ENCODE results near the gene WNT9B. TPM values are rescaled to one million over a fixed set of nuclear protein-coding genes. Genes with fewer than 3 reads are reported as not detected.
"Not testable (repeated sequence)": the region's sequence is repeated elsewhere in the genome, so short reads cannot be mapped to it uniquely, and the experiment has no call there.

Gene WNT9B
- polyA plus RNA-seq, 1 donor from 2014 or later = not detected

DNA sequence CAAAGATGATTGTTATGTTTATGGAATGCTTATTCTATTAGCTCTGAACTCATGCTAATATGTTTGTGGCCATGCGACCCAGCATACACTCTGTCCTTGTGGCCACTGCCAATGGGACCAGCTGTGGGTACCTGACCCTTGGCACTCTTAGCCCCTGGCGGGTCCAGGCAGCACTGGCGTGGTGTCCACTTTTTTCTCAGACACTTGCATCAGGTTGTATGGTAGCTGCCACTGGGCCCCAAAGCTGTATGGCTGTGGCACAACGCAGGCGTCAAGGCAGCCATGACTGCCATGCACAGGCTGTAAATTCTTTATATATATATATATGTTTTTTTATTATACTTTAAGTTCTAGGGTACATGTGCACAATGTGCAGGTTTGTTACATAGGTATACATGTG lies 12.2 kb upstream of the WNT9B start:
- H3K9ac ChIP-seq (ENCODE audit: low read length) = no peak overlapping the region
- H3K9me2 ChIP-seq (ENCODE audit: insufficient read depth, low read length) = no peaks in the 10 kb centered on the region
- peaks cover 50% of the 10 kb centered on the region for H3K27me3 ChIP-seq (ENCODE audit: insufficient read depth, low read depth, low read length)
- no peak for TF ChIP-seq EZH2 (IDR thresholded peaks at IDR 0.05; ENCODE audit: borderline replicate concordance, insufficient read depth, low read length, poor library complexity, severe bottlenecking)
- TF ChIP-seq TAF1 (IDR thresholded peaks at IDR 0.05; ENCODE audit: low read depth) = no peak
- TF ChIP-seq POLR2AphosphoS5 (IDR thresholded peaks at IDR 0.05) = no peak
- H3K36me3 ChIP-seq (ENCODE audit: insufficient read depth, low read length) = no peaks in the 10 kb centered on the region
- no peak overlapping the region for H3K4me2 ChIP-seq (ENCODE audit: low read length)
- H3K4me3 ChIP-seq (ENCODE audit: low read length) = no peak overlapping the region
- H4K20me1 ChIP-seq (ENCODE audit: insufficient read depth) = no peaks in the 10 kb centered on the region
- H3K79me2 ChIP-seq (replicated peaks; ENCODE audit: insufficient read depth, low read length) = no peaks in the 10 kb centered on the region
- H3K9me3 ChIP-seq (ENCODE audit: low read length) = peaks cover 9% of the 10 kb centered on the region
- H3K27ac ChIP-seq (ENCODE audit: low read length) = no peak overlapping the region
- no peaks in the 10 kb centered on the region for H3F3A ChIP-seq (ENCODE audit: insufficient read depth, low read length, poor library complexity, severe bottlenecking)
- H2AFZ ChIP-seq (ENCODE audit: low read depth, low read length) = no peak overlapping the region

- not testable (repeated sequence) for H3K4me3 ChIP-seq (ENCODE audit: low read length); H3K4me2 ChIP-seq (ENCODE audit: low read length); H3K27ac ChIP-seq (ENCODE audit: low read length); H4K20me1 ChIP-seq (ENCODE audit: insufficient read depth); H3K9ac ChIP-seq (ENCODE audit: low read length); H3F3A ChIP-seq (ENCODE audit: insufficient read depth, low read length, poor library complexity, severe bottlenecking); H3K79me2 ChIP-seq (replicated peaks; ENCODE audit: insufficient read depth, low read length); H3K36me3 ChIP-seq (ENCODE audit: insufficient read depth, low read length); H3K9me3 ChIP-seq (ENCODE audit: low read length); H2AFZ ChIP-seq (ENCODE audit: low read depth, low read length); H3K9me2 ChIP-seq (ENCODE audit: insufficient read depth, low read length)
- peaks cover 41% of the 10 kb centered on the region for H3K27me3 ChIP-seq (ENCODE audit: insufficient read depth, low read depth, low read length)
These were observed 10.8 kb upstream of the WNT9B start for GRCh38 chr17:46840596-46840995.

- TF ChIP-seq TAF1 (IDR thresholded peaks at IDR 0.05; ENCODE audit: low read depth) (no peak), EP300 (conservative IDR thresholded peaks at IDR 0.05; ENCODE audit: poor library complexity, severe bottlenecking) (no peak), RAD21 (conservative IDR thresholded peaks at IDR 0.05) (peak; percentile 43), MXI1 (conservative IDR thresholded peaks at IDR 0.05; ENCODE audit: poor library complexity, severe bottlenecking) (no peak), SMC3 (conservative IDR thresholded peaks at IDR 0.05; ENCODE audit: poor library complexity) (peak; percentile 55), EZH2 (IDR thresholded peaks at IDR 0.05; ENCODE audit: borderline replicate concordance, insufficient read depth, low read length, poor library complexity, severe bottlenecking) (no peak)
- TF ChIP-seq, protein P1, sequence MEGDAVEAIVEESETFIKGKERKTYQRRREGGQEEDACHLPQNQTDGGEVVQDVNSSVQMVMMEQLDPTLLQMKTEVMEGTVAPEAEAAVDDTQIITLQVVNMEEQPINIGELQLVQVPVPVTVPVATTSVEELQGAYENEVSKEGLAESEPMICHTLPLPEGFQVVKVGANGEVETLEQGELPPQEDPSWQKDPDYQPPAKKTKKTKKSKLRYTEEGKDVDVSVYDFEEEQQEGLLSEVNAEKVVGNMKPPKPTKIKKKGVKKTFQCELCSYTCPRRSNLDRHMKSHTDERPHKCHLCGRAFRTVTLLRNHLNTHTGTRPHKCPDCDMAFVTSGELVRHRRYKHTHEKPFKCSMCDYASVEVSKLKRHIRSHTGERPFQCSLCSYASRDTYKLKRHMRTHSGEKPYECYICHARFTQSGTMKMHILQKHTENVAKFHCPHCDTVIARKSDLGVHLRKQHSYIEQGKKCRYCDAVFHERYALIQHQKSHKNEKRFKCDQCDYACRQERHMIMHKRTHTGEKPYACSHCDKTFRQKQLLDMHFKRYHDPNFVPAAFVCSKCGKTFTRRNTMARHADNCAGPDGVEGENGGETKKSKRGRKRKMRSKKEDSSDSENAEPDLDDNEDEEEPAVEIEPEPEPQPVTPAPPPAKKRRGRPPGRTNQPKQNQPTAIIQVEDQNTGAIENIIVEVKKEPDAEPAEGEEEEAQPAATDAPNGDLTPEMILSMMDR (IDR thresholded peaks at IDR 0.05; ENCODE audit: poor library complexity, severe bottlenecking) = peak; percentile 62
- no peaks in the 10 kb centered on the region for H3K36me3 ChIP-seq (ENCODE audit: insufficient read depth, low read length)
- no peak overlapping the region for H3K4me2 ChIP-seq (ENCODE audit: low read length)
- H3K27me3 ChIP-seq (ENCODE audit: insufficient read depth, low read depth, low read length) = peaks cover 43% of the 10 kb centered on the region
- no peak overlapping the region for H2AFZ ChIP-seq (ENCODE audit: low read depth, low read length)
- no peaks in the 10 kb centered on the region for H3K9me2 ChIP-seq (ENCODE audit: insufficient read depth, low read length)
- H3K79me2 ChIP-seq (replicated peaks; ENCODE audit: insufficient read depth, low read length) = no peaks in the 10 kb centered on the region
- H3K4me3 ChIP-seq (ENCODE audit: low read length) = no peak overlapping the region
- H4K20me1 ChIP-seq (ENCODE audit: insufficient read depth) = no peaks in the 10 kb centered on the region
- no peak overlapping the region for H3K27ac ChIP-seq (ENCODE audit: low read length)
- no peaks in the 10 kb centered on the region for H3F3A ChIP-seq (ENCODE audit: insufficient read depth, low read length, poor library complexity, severe bottlenecking)
- H3K9ac ChIP-seq (ENCODE audit: low read length) = no peak overlapping the region
- H3K9me3 ChIP-seq (ENCODE audit: low read length) = peaks cover 9% of the 10 kb centered on the region
These were observed 9.6 kb upstream of the WNT9B start for GRCh38 chr17:46841561-46842379.
